IPS DF 6.9 (cell line): ENCODE results near the gene SLC25A38.

Source experiments
- DNase-seq: peaks from one replicate; pipeline ENCODE4 v3.0.0-alpha.2; 2013; ENCODE audit warnings: low read depth, low spot score
- H3K27ac ChIP-seq: one replicate; pipeline ENCODE4 v1.5.1; 2013; ENCODE audit warnings: low read length, control low read depth
- H3K27me3 ChIP-seq: 2 replicates; pipeline ENCODE4 v1.6.1; 2013; ENCODE audit warnings: mild to moderate bottlenecking, low read length; ENCODE audit not compliant: control insufficient read depth, insufficient read depth
- H3K36me3 ChIP-seq: 2 replicates; pipeline ENCODE4 v1.6.1; 2013; ENCODE audit warnings: low read length; ENCODE audit not compliant: control insufficient read depth, insufficient read depth
- H3K4me1 ChIP-seq: 2 replicates; pipeline ENCODE4 v1.6.1; 2013; ENCODE audit warnings: low read length; ENCODE audit not compliant: control insufficient read depth, insufficient read depth
- H3K4me3 ChIP-seq: 2 replicates; pipeline ENCODE4 v1.5.1; 2013; ENCODE audit warnings: mild to moderate bottlenecking, low read length
- H3K9me3 ChIP-seq: 2 replicates; pipeline ENCODE4 v1.6.1; 2013; ENCODE audit warnings: low read length, inconsistent platforms; ENCODE audit not compliant: control insufficient read depth, insufficient read depth
- WGBS: extraction: QIAGEN DNeasy Blood & Tissue Kit; methylation state at CpG from one replicate; pipeline ENCODE4 v1.1.7; 2013; ENCODE audit warnings: mixed read lengths, missing lambda C conversion rate; ENCODE audit not compliant: insufficient read length, insufficient coverage; 5-methylcytosine and 5-hydroxymethylcytosine counted together

Gene SLC25A38, protein sequence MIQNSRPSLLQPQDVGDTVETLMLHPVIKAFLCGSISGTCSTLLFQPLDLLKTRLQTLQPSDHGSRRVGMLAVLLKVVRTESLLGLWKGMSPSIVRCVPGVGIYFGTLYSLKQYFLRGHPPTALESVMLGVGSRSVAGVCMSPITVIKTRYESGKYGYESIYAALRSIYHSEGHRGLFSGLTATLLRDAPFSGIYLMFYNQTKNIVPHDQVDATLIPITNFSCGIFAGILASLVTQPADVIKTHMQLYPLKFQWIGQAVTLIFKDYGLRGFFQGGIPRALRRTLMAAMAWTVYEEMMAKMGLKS

DNA sequence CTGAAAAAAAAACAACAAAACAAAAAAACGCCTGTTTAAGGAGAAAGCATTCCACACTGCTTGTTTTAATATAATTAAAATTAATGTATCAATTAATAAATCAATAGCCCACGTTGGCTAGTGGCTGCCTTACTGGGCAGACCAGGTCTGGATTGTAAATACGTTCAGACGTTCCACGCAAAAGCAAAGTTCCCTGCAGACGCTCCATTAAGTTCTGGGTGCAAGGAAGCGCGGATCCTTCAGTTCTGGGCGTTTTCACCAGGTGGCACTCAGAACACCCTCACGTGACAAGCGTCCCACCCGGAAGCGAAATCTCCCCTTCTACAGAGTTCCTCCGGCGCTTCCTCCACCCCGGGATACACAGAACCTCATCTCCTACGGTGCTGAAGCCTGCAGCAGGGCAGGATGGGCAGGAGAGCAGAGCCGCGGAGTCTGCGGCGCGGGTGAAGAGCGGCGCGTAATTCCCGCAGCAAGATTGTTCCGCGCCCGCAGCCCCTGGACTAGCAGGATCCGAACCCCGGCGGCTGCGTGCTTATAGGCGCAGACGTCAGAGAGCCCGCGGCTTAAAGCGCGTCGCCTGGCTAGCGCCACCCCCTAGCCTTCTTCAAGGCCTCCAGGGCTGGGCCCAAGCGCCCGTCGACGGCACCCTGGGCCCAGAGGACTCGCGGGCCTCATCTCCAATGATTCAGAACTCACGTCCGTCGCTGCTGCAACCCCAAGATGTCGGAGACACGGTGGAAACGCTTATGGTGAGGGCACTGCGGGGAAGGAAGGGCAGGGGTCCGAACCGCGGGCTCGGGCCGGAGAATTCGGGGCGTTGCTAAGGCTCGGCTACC is at the start of gene SLC25A38:
TSS of gene SLC25A38 (plus strand) at position 326 of the 836 bp plus-strand sequence. CDS start at position 681, 355 bp downstream.
- peak within 1 kb of the TSS; percentile 91 for H3K4me3 ChIP-seq
- WGBS, result no CpG with 5 or more reads among the region's 62 CpGs
- peaks cover 3% of the 10 kb centered on the region; the same call in 1 of the 2 replicates for H3K4me1 ChIP-seq
- peak; percentile 66 for DNase-seq
- H3K9me3 ChIP-seq, result no peaks in the 10 kb centered on the region
- H3K27me3 ChIP-seq, result no peaks in the 10 kb centered on the region
- no peak within 1 kb of the TSS for H3K27ac ChIP-seq
- no peaks in the 10 kb centered on the region; the same call in 1 of the 2 replicates for H3K36me3 ChIP-seq

DNA sequence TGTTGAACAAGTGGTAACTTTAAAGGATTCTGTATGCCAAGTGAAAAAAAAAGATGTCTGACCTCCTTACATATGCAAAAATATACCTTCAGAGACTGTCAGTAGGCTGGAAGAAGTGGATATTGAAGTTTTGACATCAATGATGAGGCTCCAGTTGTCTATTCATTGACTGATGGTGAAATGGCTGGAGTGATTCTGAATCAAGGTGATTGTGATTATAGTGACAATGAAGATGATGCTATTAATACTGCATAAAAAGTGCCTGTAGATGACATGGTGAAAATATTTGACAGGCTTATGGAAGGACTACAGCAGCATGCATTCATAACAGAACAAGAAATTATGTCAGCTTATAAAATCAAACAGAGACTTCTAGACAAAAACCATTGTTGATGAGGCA is 49.6 kb upstream of the SLC25A38 start:
- H3K4me3 ChIP-seq, result no peak overlapping the region
- H3K27ac ChIP-seq, result no peak overlapping the region
- H3K9me3 ChIP-seq, result no peaks in the 10 kb centered on the region
- no peaks in the 10 kb centered on the region for H3K27me3 ChIP-seq
- no peaks in the 10 kb centered on the region for H3K36me3 ChIP-seq
- H3K4me1 ChIP-seq, result no peaks in the 10 kb centered on the region
- DNase-seq, result no peak

GRCh38 chr3:39334205-39334604 is 49.0 kb upstream of the SLC25A38 start:
- WGBS, result no CpG with 5 or more reads among the region's 4 CpGs
- H3K27me3 ChIP-seq, result no peaks in the 10 kb centered on the region
- no peak overlapping the region for H3K27ac ChIP-seq
- no peak overlapping the region for H3K4me3 ChIP-seq
- no peak for DNase-seq
- no peaks in the 10 kb centered on the region for H3K4me1 ChIP-seq
- no peaks in the 10 kb centered on the region for H3K9me3 ChIP-seq
- H3K36me3 ChIP-seq, result no peaks in the 10 kb centered on the region

- no peaks in the 10 kb centered on the region for H3K9me3 ChIP-seq
- no CpG with 5 or more reads among the region's 1 CpG for WGBS
- no peak overlapping the region for H3K27ac ChIP-seq
- no peaks in the 10 kb centered on the region for H3K36me3 ChIP-seq
- DNase-seq, result no peak
- no peaks in the 10 kb centered on the region for H3K27me3 ChIP-seq
- no peaks in the 10 kb centered on the region for H3K4me1 ChIP-seq
- H3K4me3 ChIP-seq, result no peak overlapping the region
Measured at GRCh38 chr3:39338201-39338600, 45.0 kb upstream of the SLC25A38 start.

DNA sequence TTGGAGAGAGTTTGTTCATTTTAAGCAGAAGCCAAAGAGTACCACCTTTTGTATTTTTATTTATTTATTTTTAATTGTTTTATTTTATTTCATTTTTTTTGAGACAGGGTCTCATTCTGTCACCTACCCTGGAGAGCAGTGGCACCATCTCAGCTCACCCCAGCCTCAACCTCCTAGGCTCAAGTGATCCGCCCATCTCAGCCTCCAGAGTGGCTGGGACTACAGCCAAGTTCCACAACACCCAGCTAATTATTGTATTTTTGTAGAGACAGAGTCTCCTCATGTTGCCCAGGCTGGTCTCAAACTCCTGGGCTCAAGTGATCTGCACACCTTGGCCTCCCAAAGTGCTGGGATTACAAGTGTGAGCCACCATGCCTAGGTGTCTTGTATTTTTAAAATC is 44.1 kb upstream of the SLC25A38 start:
- Histone ChIP-seq H3K36me3 (no peaks in the 10 kb centered on the region), H3K4me1 (no peaks in the 10 kb centered on the region), H3K27me3 (no peaks in the 10 kb centered on the region), H3K4me3 (no peak overlapping the region), H3K9me3 (no peaks in the 10 kb centered on the region), H3K27ac (no peak overlapping the region)
- DNase-seq, result no peak
- no CpG with 5 or more reads among the region's 1 CpG for WGBS

- WGBS, result no CpG with 5 or more reads among the region's 1 CpG
- Histone ChIP-seq H3K27ac (no peak overlapping the region), H3K4me3 (no peak overlapping the region), H3K9me3 (no peaks in the 10 kb centered on the region), H3K27me3 (no peaks in the 10 kb centered on the region), H3K4me1 (no peaks in the 10 kb centered on the region), H3K36me3 (no peaks in the 10 kb centered on the region)
- DNase-seq, result no peak
Measured at GRCh38 chr3:39343076-39343717, 40.0 kb upstream of the SLC25A38 start.

- H3K4me1 ChIP-seq, result no peaks in the 10 kb centered on the region
- no peak overlapping the region for H3K4me3 ChIP-seq
- no peaks in the 10 kb centered on the region for H3K27me3 ChIP-seq
- H3K36me3 ChIP-seq, result no peaks in the 10 kb centered on the region
- no peak overlapping the region for H3K27ac ChIP-seq
- no peak for DNase-seq
- no peaks in the 10 kb centered on the region for H3K9me3 ChIP-seq
Measured at GRCh38 chr3:39343760-39344159, 39.4 kb upstream of the SLC25A38 start.

DNA sequence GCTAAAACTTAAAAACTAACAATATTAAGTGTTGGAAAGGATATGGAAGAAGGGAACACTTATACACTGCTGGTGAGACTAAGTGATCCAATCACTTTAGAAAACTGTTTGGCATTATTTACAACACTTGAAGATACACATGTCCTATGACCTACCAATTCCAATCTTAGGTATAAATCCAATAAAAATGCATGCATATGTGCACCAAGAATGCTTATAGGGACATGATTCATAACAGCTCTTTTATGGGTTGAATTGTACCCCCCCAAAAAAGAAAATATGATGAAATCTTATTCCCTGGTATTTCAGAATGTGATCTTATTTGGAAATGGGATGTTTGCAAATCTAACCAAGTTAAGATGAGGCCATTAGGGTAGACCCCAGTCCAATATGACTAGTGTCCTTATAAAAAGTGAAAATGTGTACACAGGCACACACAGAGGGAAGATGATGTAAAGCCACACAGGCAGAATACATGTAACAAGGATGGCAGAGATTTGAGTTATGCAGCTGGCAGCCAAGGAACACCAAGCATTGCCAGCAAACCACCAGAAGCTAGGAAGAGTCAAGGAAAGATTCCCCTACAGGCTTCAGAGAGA is 38.3 kb upstream of the SLC25A38 start:
- no peaks in the 10 kb centered on the region for H3K9me3 ChIP-seq
- H3K27ac ChIP-seq, result no peak overlapping the region
- no peaks in the 10 kb centered on the region for H3K27me3 ChIP-seq
- H3K36me3 ChIP-seq, result no peaks in the 10 kb centered on the region
- H3K4me1 ChIP-seq, result no peaks in the 10 kb centered on the region
- H3K4me3 ChIP-seq, result no peak overlapping the region
- DNase-seq, result no peak

- Histone ChIP-seq H3K27me3 (no peaks in the 10 kb centered on the region), H3K36me3 (no peaks in the 10 kb centered on the region), H3K27ac (no peak overlapping the region), H3K4me1 (no peaks in the 10 kb centered on the region), H3K4me3 (no peak overlapping the region), H3K9me3 (no peaks in the 10 kb centered on the region)
- no peak for DNase-seq
- WGBS, result no CpG with 5 or more reads among the region's 2 CpGs
Measured at GRCh38 chr3:39346785-39347585, 36.2 kb upstream of the SLC25A38 start.

DNA sequence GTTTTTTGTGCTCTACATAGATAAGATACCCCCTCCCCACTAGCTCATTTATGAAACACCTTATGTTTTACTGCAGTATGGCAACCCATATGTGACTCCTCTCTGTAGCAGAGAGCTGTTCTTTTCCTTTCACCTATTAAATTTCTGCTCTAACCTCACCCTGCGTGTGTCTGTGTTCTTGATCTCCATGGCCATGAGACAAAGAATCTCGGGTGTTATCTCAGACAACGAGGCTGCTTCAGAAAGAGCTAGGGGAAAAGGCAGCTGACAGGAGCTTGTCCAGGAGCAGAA is 35.6 kb upstream of the SLC25A38 start:
- no CpG with 5 or more reads among the region's 3 CpGs for WGBS
- Histone ChIP-seq H3K9me3 (no peaks in the 10 kb centered on the region), H3K4me3 (no peak overlapping the region), H3K36me3 (no peaks in the 10 kb centered on the region), H3K4me1 (no peaks in the 10 kb centered on the region), H3K27ac (no peak overlapping the region), H3K27me3 (no peaks in the 10 kb centered on the region)
- no peak for DNase-seq
